ENCODE data around the gene SNIP1.

Gene SNIP1

GRCh38 chr1:37549341-37549740 lies 4.8 kb downstream of the SNIP1 start:
- Histone ChIP-seq H3K4me3 (ENCODE audit: low read length) (no peak overlapping the region), H3K27ac (ENCODE audit: low read length) (no peak overlapping the region), H3K79me2 (ENCODE audit: low read length) (peaks cover 18% of the 10 kb centered on the region), H3K27me3 (ENCODE audit: low read depth, low read length) (no peaks in the 10 kb centered on the region), H3K4me2 (ENCODE audit: low read length) (no peak overlapping the region), H3K9ac (ENCODE audit: low read length) (no peak overlapping the region), H3K4me1 (ENCODE audit: low read length) (peaks cover 9% of the 10 kb centered on the region), H3K9me3 (ENCODE audit: insufficient read depth, low read length) (no peaks in the 10 kb centered on the region), H4K20me1 (ENCODE audit: insufficient read depth, low read length) (peaks cover 12% of the 10 kb centered on the region), H2AFZ (ENCODE audit: low read depth, low read length) (no peak overlapping the region), H3K36me3 (replicated peaks; ENCODE audit: low read depth, low read length) (peaks cover 7% of the 10 kb centered on the region)
- no peak for TF ChIP-seq EZH2phosphoT487 (IDR thresholded peaks at IDR 0.05; ENCODE audit: low read depth)
- no peak for TF ChIP-seq CTCF (IDR thresholded peaks at IDR 0.05; ENCODE audit: low read depth, low read length)

- no peaks in the 10 kb centered on the region for H4K20me1 ChIP-seq (ENCODE audit: insufficient read depth, low read length)
- H3K27ac ChIP-seq (ENCODE audit: low read length) = no peak overlapping the region
- no peaks in the 10 kb centered on the region for H3K4me1 ChIP-seq (ENCODE audit: low read length)
- no peaks in the 10 kb centered on the region for H3K27me3 ChIP-seq (ENCODE audit: low read depth, low read length)
- no peak for TF ChIP-seq CTCF (IDR thresholded peaks at IDR 0.05; ENCODE audit: low read depth, low read length)
- TF ChIP-seq EZH2phosphoT487 (IDR thresholded peaks at IDR 0.05; ENCODE audit: low read depth) = no peak
- H3K79me2 ChIP-seq (ENCODE audit: low read length) = no peaks in the 10 kb centered on the region; the same call in 1 of the 2 replicates
- H3K9me3 ChIP-seq (ENCODE audit: insufficient read depth, low read length) = no peaks in the 10 kb centered on the region
- no peak overlapping the region for H3K4me3 ChIP-seq (ENCODE audit: low read length)
- H3K9ac ChIP-seq (ENCODE audit: low read length) = no peak overlapping the region
- H3K36me3 ChIP-seq (replicated peaks; ENCODE audit: low read depth, low read length) = peaks cover 7% of the 10 kb centered on the region
- no peak overlapping the region for H2AFZ ChIP-seq (ENCODE audit: low read depth, low read length)
- no peak overlapping the region for H3K4me2 ChIP-seq (ENCODE audit: low read length)
Measured at GRCh38 chr1:37545019-37545418, 9.1 kb downstream of the SNIP1 start.

- H3K36me3 ChIP-seq (replicated peaks; ENCODE audit: low read depth, low read length) = peaks cover 7% of the 10 kb centered on the region
Measured at GRCh38 chr1:37544530-37544929, 9.6 kb downstream of the SNIP1 start.

More at GRCh38 chr1:37544530-37544929, 9.6 kb downstream of the SNIP1 start:
- TF ChIP-seq CTCF (IDR thresholded peaks at IDR 0.05; ENCODE audit: low read depth, low read length) (no peak), EZH2phosphoT487 (IDR thresholded peaks at IDR 0.05; ENCODE audit: low read depth) (no peak)
- Histone ChIP-seq H3K9ac (ENCODE audit: low read length) (no peak overlapping the region), H3K4me3 (ENCODE audit: low read length) (no peak overlapping the region), H3K79me2 (ENCODE audit: low read length) (no peaks in the 10 kb centered on the region; the same call in 1 of the 2 replicates), H2AFZ (ENCODE audit: low read depth, low read length) (no peak overlapping the region), H4K20me1 (ENCODE audit: insufficient read depth, low read length) (no peaks in the 10 kb centered on the region), H3K9me3 (ENCODE audit: insufficient read depth, low read length) (no peaks in the 10 kb centered on the region), H3K4me2 (ENCODE audit: low read length) (no peak overlapping the region), H3K27me3 (ENCODE audit: low read depth, low read length) (no peaks in the 10 kb centered on the region), H3K4me1 (ENCODE audit: low read length) (no peaks in the 10 kb centered on the region), H3K27ac (ENCODE audit: low read length) (no peak overlapping the region)

All from OCI-LY3 (cell line).